Measurements from ENCODE around the gene UBE2E3.
"Not testable (repeated sequence)": the region's sequence is repeated elsewhere in the genome, so short reads cannot be mapped to it uniquely, and the experiment has no call there.

Gene UBE2E3

GRCh38 chr2:181036848-181037603, 56.6 kb downstream of the UBE2E3 start:
- Histone ChIP-seq H3K4me1 (peaks cover 0 to 6% (median 0%) of the 10 kb centered on the region in 4 donors), H3K36me3 (no peaks in the 10 kb centered on the region), H3K4me3 (no peak overlapping the region), H3K27me3 (no peaks in the 10 kb centered on the region), H3K27ac (no peak overlapping the region), H3K9me3 (no peaks in the 10 kb centered on the region)
- no peak for TF ChIP-seq CTCF (IDR thresholded peaks at IDR 0.05)
- DNase-seq: no peak
- intact Hi-C loops (cut with DNase I; ENCODE audit: low total_unique reads): no loop called here

GRCh38 chr2:181037922-181038321, 57.5 kb downstream of the UBE2E3 start:
- no peaks in the 10 kb centered on the region for H3K9me3 ChIP-seq
- no peak for DNase-seq
- H3K4me3 ChIP-seq: no peak overlapping the region
- no peak for TF ChIP-seq CTCF (IDR thresholded peaks at IDR 0.05)
- no peaks in the 10 kb centered on the region for H3K27me3 ChIP-seq
- H3K27ac ChIP-seq: no peak overlapping the region
- intact Hi-C loops (cut with DNase I; ENCODE audit: low total_unique reads): no loop called here
- peaks cover 0 to 6% (median 0%) of the 10 kb centered on the region in 4 donors for H3K4me1 ChIP-seq
- no peaks in the 10 kb centered on the region for H3K36me3 ChIP-seq

- intact Hi-C loops (cut with DNase I; ENCODE audit: low total_unique reads): no loop called here
- H3K4me1 ChIP-seq: peaks cover 0 to 6% (median 0%) of the 10 kb centered on the region in 4 donors
- no peak for TF ChIP-seq CTCF (IDR thresholded peaks at IDR 0.05)
- no peak overlapping the region for H3K4me3 ChIP-seq
- no peaks in the 10 kb centered on the region for H3K9me3 ChIP-seq
- no peaks in the 10 kb centered on the region for H3K27me3 ChIP-seq
- no peak for DNase-seq
- no peaks in the 10 kb centered on the region for H3K36me3 ChIP-seq
- H3K27ac ChIP-seq: no peak overlapping the region
Measured at GRCh38 chr2:181038796-181039195, 58.4 kb downstream of the UBE2E3 start.

GRCh38 chr2:181040839-181041238, 60.4 kb downstream of the UBE2E3 start:
- H3K27ac ChIP-seq; H3K27me3 ChIP-seq; H3K36me3 ChIP-seq; H3K4me3 ChIP-seq; H3K4me1 ChIP-seq; H3K9me3 ChIP-seq; DNase-seq; intact Hi-C loops (cut with DNase I; ENCODE audit: low total_unique reads): not testable (repeated sequence)

- Histone ChIP-seq H3K4me3 (no peak overlapping the region), H3K9me3 (no peaks in the 10 kb centered on the region), H3K27me3 (no peaks in the 10 kb centered on the region), H3K27ac (no peak overlapping the region), H3K4me1 (no peaks in the 10 kb centered on the region), H3K36me3 (no peaks in the 10 kb centered on the region)
- DNase-seq: no peak
- intact Hi-C loops (cut with DNase I; ENCODE audit: low total_unique reads): no loop called here
- no peak for TF ChIP-seq CTCF (IDR thresholded peaks at IDR 0.05)
Measured at GRCh38 chr2:181041661-181042060, 61.3 kb downstream of the UBE2E3 start.

GRCh38 chr2:181042706-181043105, 62.3 kb downstream of the UBE2E3 start:
- no peak for DNase-seq
- TF ChIP-seq CTCF (IDR thresholded peaks at IDR 0.05): no peak
- H3K27me3 ChIP-seq: no peaks in the 10 kb centered on the region

More at GRCh38 chr2:181042706-181043105, 62.3 kb downstream of the UBE2E3 start:
- Histone ChIP-seq H3K9me3 (no peaks in the 10 kb centered on the region), H3K4me1 (no peaks in the 10 kb centered on the region), H3K36me3 (no peaks in the 10 kb centered on the region), H3K27ac (no peak overlapping the region), H3K4me3 (no peak overlapping the region)
- intact Hi-C loops (cut with DNase I; ENCODE audit: low total_unique reads): no loop called here

Measured in tibial artery (tissue), 4 donors.